HL-60 (cell line): ENCODE measurements around the gene SCYGR3.
"Not testable (repeated sequence)": the region's sequence is repeated elsewhere in the genome, so short reads cannot be mapped to it uniquely, and the experiment has no call there.

Experiments
- DNase-seq, 2 experiments: peaks; one replicate each; pipeline ENCODE4 v3.0.0-alpha.2; 2010 to 2020; ENCODE audit warnings: low read depth in 1 of 2, low spot score in 1 of 2
- H3K27ac ChIP-seq: fragments of 250-450 bp; sonication (Bioruptor Pico); replicated peaks from 2 replicates; pipeline ENCODE4 v1.5.1; 2020; ENCODE audit warnings: mild to moderate bottlenecking, moderate library complexity
- H3K27me3 ChIP-seq: fragments of 250-450 bp; sonication (Bioruptor Pico); 2 replicates; pipeline ENCODE4 v1.5.1; 2021; ENCODE audit warnings: mild to moderate bottlenecking, moderate library complexity; ENCODE audit not compliant: insufficient read depth, poor library complexity, severe bottlenecking
- H3K4me3 ChIP-seq: replicated peaks from 2 replicates; pipeline ENCODE4 v1.5.1; 2011; ENCODE audit warnings: mild to moderate bottlenecking, control low read depth, low read length; ENCODE audit not compliant: insufficient read depth
- GABPA ChIP-seq: IDR thresholded peaks from 2 replicates; pipeline ENCODE4 v1.6.1; 2012; ENCODE audit warnings: low read depth
- POLR2AphosphoS5 ChIP-seq: IDR thresholded peaks from 2 replicates; pipeline ENCODE4 v1.6.1; 2012; ENCODE audit warnings: low read depth
- SPI1 ChIP-seq: IDR thresholded peaks from 2 replicates; pipeline ENCODE4 v1.6.1; 2012; ENCODE audit warnings: low read depth, mild to moderate bottlenecking, borderline replicate concordance
- TF ChIP-seq, protein P1 (sequence below): IDR thresholded peaks from 2 replicates; pipeline ENCODE4 v1.6.1; 2012; ENCODE audit warnings: low read depth; ENCODE audit not compliant: insufficient replicate concordance
- TF ChIP-seq, protein P2 (sequence below): IDR thresholded peaks from one replicate; pipeline ENCODE4 v1.5.1; 2011; ENCODE audit warnings: low read length, control low read depth, inconsistent platforms; ENCODE audit not compliant: insufficient read depth

SCYGR3 gene

DNA sequence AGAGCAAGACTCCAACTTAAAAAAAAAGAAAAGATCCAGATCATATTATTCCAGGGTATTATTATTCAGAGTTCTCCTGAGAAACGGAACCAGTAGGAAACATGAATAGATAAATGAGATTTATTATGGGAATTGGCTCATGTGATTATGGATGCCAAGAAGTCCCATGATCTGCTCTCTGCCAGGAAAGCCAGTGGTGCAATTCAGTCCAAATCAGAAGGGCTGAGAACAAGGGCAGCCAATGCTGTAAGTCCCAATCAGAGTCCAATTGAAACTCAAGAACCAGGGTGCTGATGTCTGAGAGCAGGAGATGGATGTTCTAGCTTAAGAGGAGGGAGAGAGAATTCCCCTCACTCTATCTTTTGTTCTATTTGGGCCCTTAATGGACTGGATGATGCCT, 8.2 kb downstream of the SCYGR3 start:
- TF ChIP-seq POLR2AphosphoS5, result no peak
- TF ChIP-seq, protein P1, sequence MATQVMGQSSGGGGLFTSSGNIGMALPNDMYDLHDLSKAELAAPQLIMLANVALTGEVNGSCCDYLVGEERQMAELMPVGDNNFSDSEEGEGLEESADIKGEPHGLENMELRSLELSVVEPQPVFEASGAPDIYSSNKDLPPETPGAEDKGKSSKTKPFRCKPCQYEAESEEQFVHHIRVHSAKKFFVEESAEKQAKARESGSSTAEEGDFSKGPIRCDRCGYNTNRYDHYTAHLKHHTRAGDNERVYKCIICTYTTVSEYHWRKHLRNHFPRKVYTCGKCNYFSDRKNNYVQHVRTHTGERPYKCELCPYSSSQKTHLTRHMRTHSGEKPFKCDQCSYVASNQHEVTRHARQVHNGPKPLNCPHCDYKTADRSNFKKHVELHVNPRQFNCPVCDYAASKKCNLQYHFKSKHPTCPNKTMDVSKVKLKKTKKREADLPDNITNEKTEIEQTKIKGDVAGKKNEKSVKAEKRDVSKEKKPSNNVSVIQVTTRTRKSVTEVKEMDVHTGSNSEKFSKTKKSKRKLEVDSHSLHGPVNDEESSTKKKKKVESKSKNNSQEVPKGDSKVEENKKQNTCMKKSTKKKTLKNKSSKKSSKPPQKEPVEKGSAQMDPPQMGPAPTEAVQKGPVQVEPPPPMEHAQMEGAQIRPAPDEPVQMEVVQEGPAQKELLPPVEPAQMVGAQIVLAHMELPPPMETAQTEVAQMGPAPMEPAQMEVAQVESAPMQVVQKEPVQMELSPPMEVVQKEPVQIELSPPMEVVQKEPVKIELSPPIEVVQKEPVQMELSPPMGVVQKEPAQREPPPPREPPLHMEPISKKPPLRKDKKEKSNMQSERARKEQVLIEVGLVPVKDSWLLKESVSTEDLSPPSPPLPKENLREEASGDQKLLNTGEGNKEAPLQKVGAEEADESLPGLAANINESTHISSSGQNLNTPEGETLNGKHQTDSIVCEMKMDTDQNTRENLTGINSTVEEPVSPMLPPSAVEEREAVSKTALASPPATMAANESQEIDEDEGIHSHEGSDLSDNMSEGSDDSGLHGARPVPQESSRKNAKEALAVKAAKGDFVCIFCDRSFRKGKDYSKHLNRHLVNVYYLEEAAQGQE, result no peak
- H3K4me3 ChIP-seq, result no peak overlapping the region
- no peak for DNase-seq
- no peak overlapping the region for H3K27ac ChIP-seq
- H3K27me3 ChIP-seq, result peaks cover 7% of the 10 kb centered on the region

DNA sequence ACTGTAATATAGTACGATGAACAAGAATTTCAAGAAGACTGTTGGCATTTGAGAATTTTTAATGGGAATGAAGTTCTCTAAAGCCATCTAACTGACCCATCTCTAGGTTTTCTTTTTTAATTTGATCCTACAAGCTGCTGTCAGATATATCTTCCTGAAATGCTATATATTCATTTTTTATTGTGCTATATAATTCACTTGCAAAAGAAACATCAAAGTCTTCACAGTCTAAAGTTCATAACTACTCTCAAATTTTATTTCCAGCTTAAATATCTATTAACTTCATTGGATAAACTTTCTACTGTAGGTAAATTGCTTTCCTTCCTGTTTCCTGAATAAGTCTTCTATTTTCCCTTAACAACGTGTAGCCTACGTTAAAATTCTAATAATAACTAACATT, 12.3 kb downstream of the SCYGR3 start:
- H3K4me3 ChIP-seq, result no peak overlapping the region
- TF ChIP-seq, protein P2, sequence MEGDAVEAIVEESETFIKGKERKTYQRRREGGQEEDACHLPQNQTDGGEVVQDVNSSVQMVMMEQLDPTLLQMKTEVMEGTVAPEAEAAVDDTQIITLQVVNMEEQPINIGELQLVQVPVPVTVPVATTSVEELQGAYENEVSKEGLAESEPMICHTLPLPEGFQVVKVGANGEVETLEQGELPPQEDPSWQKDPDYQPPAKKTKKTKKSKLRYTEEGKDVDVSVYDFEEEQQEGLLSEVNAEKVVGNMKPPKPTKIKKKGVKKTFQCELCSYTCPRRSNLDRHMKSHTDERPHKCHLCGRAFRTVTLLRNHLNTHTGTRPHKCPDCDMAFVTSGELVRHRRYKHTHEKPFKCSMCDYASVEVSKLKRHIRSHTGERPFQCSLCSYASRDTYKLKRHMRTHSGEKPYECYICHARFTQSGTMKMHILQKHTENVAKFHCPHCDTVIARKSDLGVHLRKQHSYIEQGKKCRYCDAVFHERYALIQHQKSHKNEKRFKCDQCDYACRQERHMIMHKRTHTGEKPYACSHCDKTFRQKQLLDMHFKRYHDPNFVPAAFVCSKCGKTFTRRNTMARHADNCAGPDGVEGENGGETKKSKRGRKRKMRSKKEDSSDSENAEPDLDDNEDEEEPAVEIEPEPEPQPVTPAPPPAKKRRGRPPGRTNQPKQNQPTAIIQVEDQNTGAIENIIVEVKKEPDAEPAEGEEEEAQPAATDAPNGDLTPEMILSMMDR, result no peak
- TF ChIP-seq, protein P1, result no peak
- TF ChIP-seq POLR2AphosphoS5 (no peak), GABPA (no peak), SPI1 (no peak)
- peaks cover 2% of the 10 kb centered on the region for H3K27me3 ChIP-seq
- no peak overlapping the region for H3K27ac ChIP-seq
- no peak for DNase-seq

DNA sequence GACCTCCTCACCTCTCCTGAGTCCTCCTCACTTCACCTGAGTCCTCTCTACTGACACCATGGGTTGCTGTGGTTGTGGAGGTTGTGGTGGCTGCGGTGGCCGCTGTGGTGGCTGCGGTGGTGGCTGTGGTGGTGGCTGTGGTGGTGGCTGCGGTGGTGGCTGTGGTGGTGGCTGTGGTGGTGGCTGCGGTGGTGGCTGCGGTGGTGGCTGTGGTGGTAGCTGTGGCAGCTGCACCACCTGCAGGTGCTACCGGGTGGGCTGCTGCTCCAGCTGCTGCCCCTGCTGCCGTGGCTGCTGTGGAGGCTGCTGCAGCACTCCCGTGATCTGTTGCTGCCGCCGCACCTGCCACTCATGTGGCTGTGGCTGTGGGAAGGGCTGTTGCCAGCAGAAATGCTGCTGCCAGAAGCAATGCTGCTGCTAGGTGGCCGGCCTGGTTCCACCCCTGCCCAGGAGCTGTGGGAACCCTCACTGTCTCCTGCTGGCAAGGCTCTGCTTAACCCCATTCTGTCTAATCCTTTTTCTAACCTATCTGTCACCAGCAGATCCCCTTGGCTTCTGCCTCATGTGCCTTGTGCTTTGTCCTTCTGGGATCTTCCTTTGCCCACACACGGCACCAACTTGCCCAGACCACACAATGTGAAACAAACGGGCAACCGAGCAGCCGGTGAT, 15.7 kb downstream of the SCYGR3 start, which contains the start of gene SCYGR2:
Gene SCYGR2, plus strand, starts transcription at position 59 of the 669 bp plus-strand sequence. Its CDS starts 0 bp downstream, at position 59.
- not testable (repeated sequence) for H3K4me3 ChIP-seq, DNase-seq, H3K27ac ChIP-seq, H3K27me3 ChIP-seq
- 0 out of 2 replicates have a peak, but pooled peaks have one; percentile 20 for TF ChIP-seq POLR2AphosphoS5

DNA sequence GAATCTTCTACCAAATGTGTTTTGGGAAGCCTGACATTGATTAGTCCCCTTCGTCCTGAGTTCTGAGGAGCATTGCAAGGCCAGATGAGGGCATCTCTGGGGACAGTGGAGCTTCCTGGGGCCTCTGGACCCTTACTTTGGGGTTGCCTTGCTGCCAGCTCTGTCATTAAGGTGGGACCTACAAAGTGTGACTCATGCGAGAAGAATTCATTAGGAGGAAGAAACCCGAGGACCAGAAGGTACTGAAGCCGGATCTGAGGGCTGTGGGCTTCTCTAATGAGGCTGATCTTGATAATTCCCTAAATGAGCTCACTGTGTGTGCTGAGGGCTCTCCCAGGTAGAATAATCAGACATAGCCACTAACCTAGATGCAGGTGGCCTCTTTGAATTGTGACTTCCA, 16.6 kb downstream of the SCYGR3 start:
- no peak for DNase-seq
- H3K27ac ChIP-seq, result no peak overlapping the region
- H3K4me3 ChIP-seq, result no peak overlapping the region
- H3K27me3 ChIP-seq, result peaks cover 2% of the 10 kb centered on the region
- TF ChIP-seq, protein P1, result no peak
- TF ChIP-seq SPI1 (no peak), POLR2AphosphoS5 (no peak), GABPA (no peak)
- TF ChIP-seq, protein P2, result no peak
